Common myeloid progenitor, CD34-positive (primary cell): ENCODE measurements around the gene CDKN2B-AS1.

ENCODE experiments used
- CTCF ChIA-PET: fragments of 350-600 bp; sonication (Branson Sonifier 250); formaldehyde crosslinking; loops from one replicate; lab custom pipeline; 2021; ENCODE audit warnings: antibody characterized with exemption; lab: Charles Lee
- POLR2A ChIA-PET: fragments of 350-600 bp; sonication (Branson Sonifier 250); formaldehyde crosslinking; loops from one replicate; lab custom pipeline; 2021; ENCODE audit warnings: antibody characterized with exemption; lab: Charles Lee
- DNase-seq, 3 donors: peaks; one replicate each; pipeline versions ENCODE4 v3.0.0 to v3.0.0-alpha.2; 2013
- H3K27ac ChIP-seq, 2 experiments: 1 replicate in 1 of 2; 2 replicates in 1 of 2; pipeline ENCODE4 v1.7.0; 2013; ENCODE audit warnings: inconsistent platforms in 2 of 2, low read length in 2 of 2, mild to moderate bottlenecking in 2 of 2, low read depth in 1 of 2, moderate library complexity in 1 of 2; ENCODE audit not compliant: severe bottlenecking in 2 of 2, insufficient read depth in 1 of 2, poor library complexity in 1 of 2
- H3K27me3 ChIP-seq, 5 experiments: replicated peaks in 2 of 5; 1 replicate in 3 of 5; 2 replicates in 2 of 5; pipeline versions ENCODE4 v1.6.1 to v1.7.0; 2013; ENCODE audit warnings: low read length in 4 of 5, mild to moderate bottlenecking in 2 of 5, moderate library complexity in 2 of 5, inconsistent platforms in 1 of 5; ENCODE audit not compliant: insufficient read depth in 5 of 5, control insufficient read depth in 4 of 5
- H3K36me3 ChIP-seq, 4 experiments: 1 replicate in 2 of 4; 2 replicates in 2 of 4; pipeline versions ENCODE4 v1.6.1 to v1.7.0; 2013; ENCODE audit warnings: low read length in 3 of 4, control low read depth in 1 of 4, mild to moderate bottlenecking in 1 of 4; ENCODE audit not compliant: control insufficient read depth in 4 of 4, insufficient read depth in 4 of 4
- H3K4me1 ChIP-seq, 4 experiments: 1 replicate in 3 of 4; 2 replicates in 1 of 4; pipeline versions ENCODE4 v1.6.1 to v1.7.1; 2013; ENCODE audit warnings: low read length in 3 of 4, mild to moderate bottlenecking in 3 of 4, control low read depth in 1 of 4, inconsistent platforms in 1 of 4, moderate library complexity in 1 of 4; ENCODE audit not compliant: control insufficient read depth in 4 of 4, insufficient read depth in 4 of 4; ENCODE audit errors: control extremely low read depth in 1 of 4
- H3K4me3 ChIP-seq, 7 experiments: 1 replicate in 4 of 7; 2 replicates in 3 of 7; pipeline versions ENCODE4 v1.5.1 to v1.7.0; 2013; ENCODE audit warnings: mild to moderate bottlenecking in 7 of 7, low read length in 6 of 7, moderate library complexity in 6 of 7, inconsistent platforms in 2 of 7, low read depth in 2 of 7, control low read depth in 1 of 7; ENCODE audit not compliant: insufficient read depth in 4 of 7, control insufficient read depth in 1 of 7; ENCODE audit errors: extremely low read depth in 1 of 7
- H3K9me3 ChIP-seq, 5 experiments: 1 replicate in 4 of 5; 2 replicates in 1 of 5; pipeline versions ENCODE4 v1.6.1 to v1.7.1; 2013; ENCODE audit warnings: low read length in 4 of 5, mild to moderate bottlenecking in 2 of 5, inconsistent platforms in 1 of 5, low read depth in 1 of 5, moderate library complexity in 1 of 5; ENCODE audit not compliant: control insufficient read depth in 4 of 5, insufficient read depth in 2 of 5; ENCODE audit errors: control extremely low read depth in 1 of 5
- WGBS: methylation state at CpG from one replicate; pipeline ENCODE4 v1.1.5; 2013; ENCODE audit not compliant: insufficient coverage; 5-methylcytosine and 5-hydroxymethylcytosine counted together

CDKN2B-AS1 gene

GRCh38 chr9:22107202-22108045, 112.8 kb downstream of the CDKN2B-AS1 start:
- Histone ChIP-seq H3K4me3 (no peak overlapping the region), H3K36me3 (no peaks in the 10 kb centered on the region), H3K9me3 (no peaks in the 10 kb centered on the region), H3K27ac (no peak overlapping the region), H3K27me3 (peaks cover 3 to 67% (median 24%) of the 10 kb centered on the region in 5 experiments), H3K4me1 (no peaks in the 10 kb centered on the region)
- POLR2A ChIA-PET: no interaction called here
- WGBS: 100% methylated on average over 2 of the region's 6 CpGs
- no peak for DNase-seq
- CTCF ChIA-PET: interaction anchor here (1.4 kb wide), 1 partner anchor 13 kb away, joined by 3 read pairs; no protein-coding TSS in a partner anchor

DNA sequence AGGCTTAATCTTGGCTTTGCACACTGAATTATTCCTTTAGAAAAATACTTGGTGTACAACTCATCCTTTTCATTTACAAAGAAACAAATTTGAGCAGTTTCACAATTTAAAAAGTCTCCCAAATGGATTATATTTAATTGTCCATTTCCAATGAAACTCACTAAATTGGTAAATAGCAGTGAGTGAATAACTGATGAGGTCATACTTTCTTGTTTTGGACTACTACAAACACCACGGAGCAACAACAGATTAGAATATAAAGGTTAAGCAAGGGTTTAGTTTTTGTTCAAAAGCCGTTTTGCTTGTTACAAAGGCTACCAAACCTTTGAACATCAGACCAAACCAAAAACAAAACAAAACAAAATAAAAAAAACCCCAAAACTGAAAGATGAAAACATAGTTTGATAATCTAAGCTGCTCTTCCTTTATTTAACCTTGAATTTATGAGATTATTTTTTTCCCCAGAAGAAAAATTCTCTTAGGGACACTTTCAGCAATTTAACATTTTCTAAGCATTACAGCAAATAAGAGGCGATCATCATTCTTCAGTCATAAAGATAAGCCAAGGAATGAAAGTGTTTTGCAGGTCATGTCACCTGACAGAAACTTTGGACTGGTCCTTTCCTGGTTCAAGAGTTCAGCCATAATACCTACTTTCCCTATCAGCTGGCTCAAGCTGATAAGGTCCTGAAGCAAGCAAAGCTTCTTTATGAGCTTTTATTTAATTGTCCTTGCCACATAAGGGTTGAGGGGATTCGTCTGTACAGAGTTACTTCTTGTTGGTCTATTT, 114.2 kb downstream of the CDKN2B-AS1 start:
- no peaks in the 10 kb centered on the region for H3K9me3 ChIP-seq
- DNase-seq: no peak
- POLR2A ChIA-PET: no interaction called here

GRCh38 chr9:22111176-22111953, 116.8 kb downstream of the CDKN2B-AS1 start:
- no peak overlapping the region for H3K4me3 ChIP-seq
- H3K27ac ChIP-seq: no peak overlapping the region
- no peaks in the 10 kb centered on the region for H3K4me1 ChIP-seq
- no peak for DNase-seq
- CTCF ChIA-PET: interaction anchor here (1.4 kb wide), 1 partner anchor 8 kb away, joined by 3 read pairs; no protein-coding TSS in a partner anchor
- no peaks in the 10 kb centered on the region for H3K36me3 ChIP-seq
- no peaks in the 10 kb centered on the region for H3K9me3 ChIP-seq
- H3K27me3 ChIP-seq: peaks cover 3 to 79% (median 34%) of the 10 kb centered on the region in 5 experiments
- POLR2A ChIA-PET: no interaction called here
- no CpG with 5 or more reads among the region's 2 CpGs for WGBS

More for the DNA sequence above, 114.2 kb downstream of the CDKN2B-AS1 start:
- Histone ChIP-seq H3K4me1 (no peaks in the 10 kb centered on the region), H3K36me3 (no peaks in the 10 kb centered on the region), H3K27me3 (peaks cover 3 to 71% (median 24%) of the 10 kb centered on the region in 5 experiments), H3K27ac (no peak overlapping the region), H3K4me3 (no peak overlapping the region)
- WGBS: 80% methylated on average over 2 of the region's 4 CpGs
- CTCF ChIA-PET: interaction anchor here (0.6 to 1.4 kb wide), 3 partner anchors 11 to 266 kb away, joined by 3 to 5 read pairs (median 3); no protein-coding TSS in a partner anchor

DNA sequence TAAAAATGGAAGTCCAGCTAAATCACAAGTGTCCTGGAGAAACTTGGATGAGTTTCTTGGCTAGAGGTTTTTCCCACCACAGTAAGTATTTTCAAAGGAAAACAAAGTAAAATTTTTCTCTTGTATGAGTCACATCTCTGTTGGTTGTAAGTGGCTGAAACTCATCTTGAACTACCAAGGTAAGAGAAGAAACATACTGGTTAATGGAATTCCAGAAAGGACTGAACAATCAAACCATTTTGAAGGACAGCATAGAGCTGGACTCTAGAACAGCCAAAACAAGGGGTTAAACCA, 117.3 kb downstream of the CDKN2B-AS1 start:
- peaks cover 3 to 81% (median 36%) of the 10 kb centered on the region in 5 experiments for H3K27me3 ChIP-seq
- no peaks in the 10 kb centered on the region for H3K36me3 ChIP-seq
- H3K4me3 ChIP-seq: no peak overlapping the region
- DNase-seq: no peak
- H3K27ac ChIP-seq: no peak overlapping the region
- ChIA-PET CTCF (no interaction called here), POLR2A (no interaction called here)
- no peaks in the 10 kb centered on the region for H3K4me1 ChIP-seq
- H3K9me3 ChIP-seq: peaks cover 0 to 1% (median 0%) of the 10 kb centered on the region in 5 experiments

- no peak for DNase-seq
- 88% methylated on average over 6 of the region's 12 CpGs for WGBS
- Histone ChIP-seq H3K27me3 (peaks cover 3 to 82% (median 34%) of the 10 kb centered on the region in 5 experiments), H3K4me3 (no peak overlapping the region), H3K9me3 (peaks cover 0 to 1% (median 0%) of the 10 kb centered on the region in 5 experiments), H3K36me3 (no peaks in the 10 kb centered on the region), H3K27ac (no peak overlapping the region), H3K4me1 (no peaks in the 10 kb centered on the region)
- ChIA-PET POLR2A (no interaction called here), CTCF (no interaction called here)
These were observed 118.6 kb downstream of the CDKN2B-AS1 start for GRCh38 chr9:22112870-22113821.

- H3K9me3 ChIP-seq: peaks cover 0 to 1% (median 0%) of the 10 kb centered on the region in 5 experiments
- H3K36me3 ChIP-seq: no peaks in the 10 kb centered on the region
- ChIA-PET CTCF (no interaction called here), POLR2A (no interaction called here)
- H3K27me3 ChIP-seq: peaks cover 0 to 82% (median 30%) of the 10 kb centered on the region in 5 experiments
- no peak overlapping the region for H3K27ac ChIP-seq
- no peak overlapping the region for H3K4me3 ChIP-seq
- DNase-seq: no peak
- H3K4me1 ChIP-seq: no peaks in the 10 kb centered on the region
These were observed 120.4 kb downstream of the CDKN2B-AS1 start for GRCh38 chr9:22114956-22115355.
